Measurements from ENCODE around the gene ETV6.
A peak's percentile ranks its signal among the peaks of the same experiment; 100 is the strongest.

Gene ETV6

DNA sequence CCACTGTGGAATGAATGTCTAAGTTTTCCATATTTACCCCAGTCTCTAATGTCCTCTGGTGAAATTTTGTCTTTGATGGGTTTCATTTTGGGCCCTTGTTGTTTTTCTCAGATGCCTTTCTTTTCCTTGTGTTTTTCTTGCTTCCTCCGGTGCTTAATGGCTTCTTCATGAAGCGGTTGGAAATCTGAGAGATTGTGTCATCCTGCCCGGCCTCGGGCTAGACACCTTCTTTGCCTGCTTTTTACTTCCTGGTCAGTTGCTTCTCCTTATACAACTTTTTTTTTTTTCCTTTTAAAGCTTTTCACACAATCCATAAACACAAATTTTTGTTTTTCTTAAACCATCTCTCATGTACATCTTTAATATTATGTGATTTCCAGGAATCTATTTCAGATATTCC lies 7.1 kb downstream of the ETV6 start:
- H3K27me3 ChIP-seq, result no peaks in the 10 kb centered on the region
- H3K4me3 ChIP-seq (ENCODE audit: low read depth in 1 of 2, low read length in 1 of 2), result peak overlapping the region; percentile 60 to 93
- peaks cover 2% of the 10 kb centered on the region for H3K36me3 ChIP-seq
- TF ChIP-seq, protein P1, sequence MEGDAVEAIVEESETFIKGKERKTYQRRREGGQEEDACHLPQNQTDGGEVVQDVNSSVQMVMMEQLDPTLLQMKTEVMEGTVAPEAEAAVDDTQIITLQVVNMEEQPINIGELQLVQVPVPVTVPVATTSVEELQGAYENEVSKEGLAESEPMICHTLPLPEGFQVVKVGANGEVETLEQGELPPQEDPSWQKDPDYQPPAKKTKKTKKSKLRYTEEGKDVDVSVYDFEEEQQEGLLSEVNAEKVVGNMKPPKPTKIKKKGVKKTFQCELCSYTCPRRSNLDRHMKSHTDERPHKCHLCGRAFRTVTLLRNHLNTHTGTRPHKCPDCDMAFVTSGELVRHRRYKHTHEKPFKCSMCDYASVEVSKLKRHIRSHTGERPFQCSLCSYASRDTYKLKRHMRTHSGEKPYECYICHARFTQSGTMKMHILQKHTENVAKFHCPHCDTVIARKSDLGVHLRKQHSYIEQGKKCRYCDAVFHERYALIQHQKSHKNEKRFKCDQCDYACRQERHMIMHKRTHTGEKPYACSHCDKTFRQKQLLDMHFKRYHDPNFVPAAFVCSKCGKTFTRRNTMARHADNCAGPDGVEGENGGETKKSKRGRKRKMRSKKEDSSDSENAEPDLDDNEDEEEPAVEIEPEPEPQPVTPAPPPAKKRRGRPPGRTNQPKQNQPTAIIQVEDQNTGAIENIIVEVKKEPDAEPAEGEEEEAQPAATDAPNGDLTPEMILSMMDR (IDR thresholded peaks at IDR 0.05), result no peak
- no peaks in the 10 kb centered on the region for H3K9me3 ChIP-seq
- H3K27ac ChIP-seq, result peak overlapping the region; percentile 92
- H3K4me1 ChIP-seq (ENCODE audit: control insufficient read depth in 1 of 2, insufficient read depth in 1 of 2, low read depth in 1 of 2, low read length in 1 of 2), result peaks cover 89 to 95% of the 10 kb centered on the region in 2 experiments

DNA sequence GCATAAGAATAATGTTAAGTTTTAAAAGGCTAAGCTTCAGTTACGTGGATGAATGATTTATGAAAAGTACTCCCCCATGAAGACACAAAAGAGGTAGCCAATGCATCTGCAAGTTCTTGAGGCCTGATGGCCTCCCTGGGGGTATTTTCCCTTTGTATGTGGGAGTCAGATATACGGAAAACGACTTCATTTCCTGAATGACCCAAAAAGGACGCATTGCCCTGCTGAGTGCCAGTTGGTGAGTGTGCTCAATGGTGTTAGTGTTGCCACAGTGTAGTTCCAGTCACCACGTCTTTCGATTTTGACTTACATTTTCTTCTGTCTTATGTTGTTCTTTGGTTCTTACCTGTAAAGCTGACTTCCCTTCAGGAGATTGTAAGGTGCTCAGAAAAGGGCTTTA lies 8.0 kb downstream of the ETV6 start:
- peaks cover 88 to 91% of the 10 kb centered on the region in 2 experiments for H3K4me1 ChIP-seq (ENCODE audit: control insufficient read depth in 1 of 2, insufficient read depth in 1 of 2, low read depth in 1 of 2, low read length in 1 of 2)
- peak overlapping the region; percentile 92 for H3K27ac ChIP-seq

DNA sequence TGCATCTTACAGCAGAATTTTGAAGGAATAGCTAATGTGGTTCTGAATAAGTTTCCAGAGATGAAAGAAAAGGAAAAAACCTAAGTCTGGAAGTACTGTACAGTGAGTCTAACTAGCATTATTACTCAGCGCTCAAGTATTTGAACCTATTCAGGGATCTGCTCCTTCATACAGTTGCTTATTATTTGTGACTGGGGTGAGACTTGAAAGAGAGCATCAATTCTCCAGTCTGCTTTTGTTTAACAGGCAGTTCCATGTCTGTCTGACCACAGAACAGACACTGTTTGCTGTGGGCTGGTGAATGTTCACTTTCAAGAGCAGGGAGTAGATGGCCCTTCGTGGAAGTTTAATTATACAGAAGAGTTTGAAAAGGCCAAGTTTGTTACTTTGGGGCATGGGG lies 9.3 kb downstream of the ETV6 start:
- H3K4me3 ChIP-seq (ENCODE audit: low read depth in 1 of 2, low read length in 1 of 2), result no peak overlapping the region
- peaks cover 5% of the 10 kb centered on the region for H3K36me3 ChIP-seq
- peaks cover 88 to 90% of the 10 kb centered on the region in 2 experiments for H3K4me1 ChIP-seq (ENCODE audit: control insufficient read depth in 1 of 2, insufficient read depth in 1 of 2, low read depth in 1 of 2, low read length in 1 of 2)
- no peaks in the 10 kb centered on the region for H3K9me3 ChIP-seq
- H3K27me3 ChIP-seq, result no peaks in the 10 kb centered on the region
- peak overlapping the region; percentile 92 for H3K27ac ChIP-seq
- TF ChIP-seq, protein P1 (IDR thresholded peaks at IDR 0.05), result no peak

More for the DNA sequence above, 8.0 kb downstream of the ETV6 start:
- H3K36me3 ChIP-seq, result peaks cover 5% of the 10 kb centered on the region
- no peak overlapping the region for H3K4me3 ChIP-seq (ENCODE audit: low read depth in 1 of 2, low read length in 1 of 2)
- no peaks in the 10 kb centered on the region for H3K27me3 ChIP-seq
- no peaks in the 10 kb centered on the region for H3K9me3 ChIP-seq
- TF ChIP-seq, protein P1 (IDR thresholded peaks at IDR 0.05), result no peak

- Histone ChIP-seq H3K36me3 (peaks cover 5% of the 10 kb centered on the region), H3K4me3 (ENCODE audit: low read depth in 1 of 2, low read length in 1 of 2) (no peak overlapping the region), H3K27ac (peak overlapping the region; percentile 39), H3K9me3 (no peaks in the 10 kb centered on the region), H3K4me1 (ENCODE audit: control insufficient read depth in 1 of 2, insufficient read depth in 1 of 2, low read depth in 1 of 2, low read length in 1 of 2) (peaks cover 81 to 87% of the 10 kb centered on the region in 2 experiments), H3K27me3 (no peaks in the 10 kb centered on the region)
- TF ChIP-seq, protein P1 (IDR thresholded peaks at IDR 0.05), result no peak
Observed at GRCh38 chr12:11660624-11661023, 11.2 kb downstream of the ETV6 start.

- Histone ChIP-seq H3K4me3 (ENCODE audit: low read depth in 1 of 2, low read length in 1 of 2) (no peak overlapping the region), H3K9me3 (no peaks in the 10 kb centered on the region), H3K27ac (no peak overlapping the region), H3K36me3 (peaks cover 5% of the 10 kb centered on the region), H3K27me3 (no peaks in the 10 kb centered on the region), H3K4me1 (ENCODE audit: control insufficient read depth in 1 of 2, insufficient read depth in 1 of 2, low read depth in 1 of 2, low read length in 1 of 2) (peaks cover 81 to 87% of the 10 kb centered on the region in 2 experiments)
- TF ChIP-seq, protein P1 (IDR thresholded peaks at IDR 0.05), result no peak
Observed at GRCh38 chr12:11661491-11662089, 12.1 kb downstream of the ETV6 start.
